HG03460 (cell line): Measurements from ENCODE around the gene PGS1.
"Not testable (repeated sequence)": the region's sequence is repeated elsewhere in the genome, so short reads cannot be mapped to it uniquely, and the experiment has no call there.

Experiments used
- ATAC-seq: cut with Tn5 transposase; IDR thresholded peaks from one replicate; pipeline ENCODE4 v1.9.1; 2021; ENCODE audit not compliant: unreplicated experiment

The PGS1 gene

GRCh38 chr17:78378225-78379130 lies at the start of gene PGS1:
Gene PGS1 (plus strand): TSS chr17:78378649. CDS start chr17:78378666, 17 bp downstream.
- peak; percentile 40 for ATAC-seq

- no peak for ATAC-seq
Observed at GRCh38 chr17:78329263-78330059, 49.0 kb upstream of the PGS1 start.

- ATAC-seq, result no peak
Observed at GRCh38 chr17:78330570-78331224, 47.8 kb upstream of the PGS1 start.

- not testable (repeated sequence) for ATAC-seq
Observed at GRCh38 chr17:78331355-78331754, 47.1 kb upstream of the PGS1 start.

GRCh38 chr17:78332991-78333390 lies 45.5 kb upstream of the PGS1 start:
- ATAC-seq, result no peak

GRCh38 chr17:78335209-78335608 lies 43.2 kb upstream of the PGS1 start:
- ATAC-seq, result no peak

GRCh38 chr17:78337244-78338109 lies 41.0 kb upstream of the PGS1 start:
- ATAC-seq, result peak; percentile 57

GRCh38 chr17:78338486-78339259 lies 39.8 kb upstream of the PGS1 start:
- no peak for ATAC-seq

GRCh38 chr17:78340183-78340955 lies 38.1 kb upstream of the PGS1 start:
- ATAC-seq, result no peak

GRCh38 chr17:78341559-78342448 lies 36.6 kb upstream of the PGS1 start:
- ATAC-seq, result no peak

- no peak for ATAC-seq
Observed at GRCh38 chr17:78342449-78343186, 35.8 kb upstream of the PGS1 start.

GRCh38 chr17:78343187-78343542 lies 35.3 kb upstream of the PGS1 start:
- ATAC-seq, result no peak

- ATAC-seq, result no peak
Observed at GRCh38 chr17:78343543-78344201, 34.8 kb upstream of the PGS1 start.

GRCh38 chr17:78344666-78345065 lies 33.8 kb upstream of the PGS1 start:
- no peak for ATAC-seq

GRCh38 chr17:78345172-78345571 lies 33.3 kb upstream of the PGS1 start:
- ATAC-seq, result no peak

- no peak for ATAC-seq
Observed at GRCh38 chr17:78345791-78346494, 32.5 kb upstream of the PGS1 start.
